ENCODE measurements around the gene F12.

The F12 gene

GRCh38 chr5:177355162-177355867, 54.0 kb downstream of the F12 start:
- DNase-seq (ENCODE audit: low read depth) = no peak

GRCh38 chr5:177354711-177355110, 54.7 kb downstream of the F12 start:
- DNase-seq (ENCODE audit: low read depth) = no peak

- DNase-seq (ENCODE audit: low read depth) = no peak
These were observed 55.1 kb downstream of the F12 start for GRCh38 chr5:177354256-177354655.

GRCh38 chr5:177353093-177353492, 56.3 kb downstream of the F12 start:
- no peak for DNase-seq (ENCODE audit: low read depth)

Data from stimulated activated CD4-positive, alpha-beta T cell treated with anti-CD3 and anti-CD28 coated beads, Interleukin-2, amount 100 ng/mL, for 4 hours (primary cell).